ENCODE results near the gene LHFPL2.

GRCh38 chr5:78633700-78634099 is 14.9 kb downstream of the LHFPL2 start:
- TF ChIP-seq SP1 (IDR thresholded peaks at IDR 0.05) (no peak), FOXM1 (IDR thresholded peaks at IDR 0.05; ENCODE audit: borderline replicate concordance) (no peak), TARDBP (IDR thresholded peaks at IDR 0.05) (no peak), L3MBTL2 (conservative IDR thresholded peaks at IDR 0.05) (peak; percentile 48)
